ENCODE results near the gene ZNF32.
"Not testable (repeated sequence)": the region's sequence is repeated elsewhere in the genome, so short reads cannot be mapped to it uniquely, and the experiment has no call there.

DNA sequence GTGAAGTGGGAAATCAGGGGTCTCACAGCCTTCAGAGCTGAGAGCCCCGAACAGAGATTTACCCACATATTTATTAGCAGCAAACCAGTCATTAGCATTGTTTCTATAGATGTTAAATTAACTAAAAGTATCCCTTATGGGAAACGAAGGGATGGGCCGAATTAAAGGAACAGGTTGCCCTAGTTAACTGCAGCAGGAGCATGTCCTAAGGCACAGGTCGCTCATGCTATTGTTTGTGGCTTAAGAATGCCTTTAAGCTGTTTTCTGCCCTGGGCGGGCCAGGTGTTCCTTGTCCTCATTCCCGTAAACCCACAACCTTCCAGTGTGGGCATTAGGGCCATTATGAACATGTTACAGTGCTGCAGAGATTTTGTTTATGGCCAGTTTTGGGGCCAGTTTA, 47.1 kb downstream of the ZNF32 start:
- TF ChIP-seq POLR2AphosphoS5 (IDR thresholded peaks at IDR 0.05; ENCODE audit: borderline replicate concordance, low read depth, low read length); EZH2 (IDR thresholded peaks at IDR 0.05): not testable (repeated sequence)
